Inferior parietal cortex (tissue), 1 donor: ENCODE results near the gene DTX2.
"Not testable (repeated sequence)": the region's sequence is repeated elsewhere in the genome, so short reads cannot be mapped to it uniquely, and the experiment has no call there.

Source experiments
- DNase-seq: peaks from one replicate; pipeline ENCODE4 v3.0.0-alpha.2; 2016; ENCODE audit errors: extremely low spot score

Gene DTX2

DNA sequence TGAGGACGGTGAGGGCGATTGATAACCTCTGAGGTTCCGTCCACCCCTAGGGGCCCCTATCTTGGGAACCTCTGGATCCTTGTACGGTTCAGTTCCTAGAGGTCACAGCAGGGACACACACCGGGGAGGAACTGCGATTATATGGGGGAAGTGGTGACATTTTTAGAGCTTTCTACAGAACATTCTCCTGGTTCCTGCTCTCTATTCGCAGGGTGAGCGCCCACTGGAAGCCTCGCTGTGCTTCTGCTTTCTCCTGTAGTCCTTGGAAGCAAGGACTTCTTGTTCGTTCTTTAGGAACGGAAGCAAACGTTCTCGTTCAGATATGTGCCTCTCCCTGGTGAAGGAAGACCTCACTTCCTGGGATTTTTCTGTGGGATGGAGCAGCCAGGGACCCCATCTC, 26.5 kb downstream of the DTX2 start:
- not testable (repeated sequence) for DNase-seq

GRCh38 chr7:76492139-76492538, 30.6 kb downstream of the DTX2 start:
- not testable (repeated sequence) for DNase-seq

DNA sequence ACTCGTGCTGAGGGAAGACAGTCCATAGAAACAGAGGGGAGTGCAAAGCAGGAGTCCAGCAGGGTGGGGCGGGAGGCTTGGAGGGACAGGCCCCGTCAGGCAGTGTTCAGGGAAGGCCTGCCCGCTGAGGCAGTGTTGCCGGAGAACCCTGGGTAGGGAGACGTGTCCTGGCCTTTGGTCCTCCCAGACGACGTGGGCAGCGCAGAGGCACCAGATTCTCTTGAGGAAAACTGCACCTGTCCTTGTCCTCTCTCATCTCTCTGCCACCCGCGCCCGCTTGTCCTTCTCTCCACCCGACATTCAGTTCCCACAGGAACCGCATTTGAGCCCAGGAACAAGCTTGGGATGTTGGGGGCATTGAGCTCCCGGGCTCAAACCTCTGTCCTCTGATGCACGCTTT, 34.2 kb downstream of the DTX2 start:
- DNase-seq: not testable (repeated sequence)

DNA sequence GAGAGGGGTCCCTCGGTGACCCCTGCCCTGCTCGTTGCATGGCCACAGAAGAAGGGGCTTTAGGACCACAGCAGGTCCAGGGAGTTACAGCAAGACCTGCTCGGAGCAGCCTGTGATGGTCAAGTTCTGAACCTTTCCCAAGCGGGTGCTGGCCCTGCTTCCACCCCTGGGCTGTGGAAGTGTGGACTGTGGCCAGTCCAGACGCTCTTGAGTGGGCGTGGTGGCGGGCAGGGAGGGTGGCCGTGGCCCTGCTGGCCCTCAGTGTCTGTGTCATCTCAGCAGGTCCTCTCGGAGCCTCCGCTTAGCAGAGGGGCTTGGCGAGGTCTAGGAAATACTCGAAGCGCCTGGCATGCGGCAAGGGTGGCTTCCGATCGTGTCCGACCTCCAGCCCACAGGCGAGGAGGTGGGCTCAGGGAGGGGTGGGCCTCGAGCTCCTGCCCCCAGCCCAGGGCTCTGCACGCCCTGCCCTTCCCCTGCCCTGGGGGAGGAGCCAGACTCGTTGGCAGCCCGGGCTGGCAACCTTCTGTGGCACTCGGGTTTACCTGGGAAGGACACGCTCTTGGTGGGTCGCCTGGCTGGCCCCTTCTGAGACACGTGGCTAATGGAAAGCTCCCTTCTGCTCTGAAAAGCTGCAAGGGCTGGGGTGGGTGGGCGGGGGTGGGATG, 36.5 kb downstream of the DTX2 start:
- DNase-seq: not testable (repeated sequence)

DNA sequence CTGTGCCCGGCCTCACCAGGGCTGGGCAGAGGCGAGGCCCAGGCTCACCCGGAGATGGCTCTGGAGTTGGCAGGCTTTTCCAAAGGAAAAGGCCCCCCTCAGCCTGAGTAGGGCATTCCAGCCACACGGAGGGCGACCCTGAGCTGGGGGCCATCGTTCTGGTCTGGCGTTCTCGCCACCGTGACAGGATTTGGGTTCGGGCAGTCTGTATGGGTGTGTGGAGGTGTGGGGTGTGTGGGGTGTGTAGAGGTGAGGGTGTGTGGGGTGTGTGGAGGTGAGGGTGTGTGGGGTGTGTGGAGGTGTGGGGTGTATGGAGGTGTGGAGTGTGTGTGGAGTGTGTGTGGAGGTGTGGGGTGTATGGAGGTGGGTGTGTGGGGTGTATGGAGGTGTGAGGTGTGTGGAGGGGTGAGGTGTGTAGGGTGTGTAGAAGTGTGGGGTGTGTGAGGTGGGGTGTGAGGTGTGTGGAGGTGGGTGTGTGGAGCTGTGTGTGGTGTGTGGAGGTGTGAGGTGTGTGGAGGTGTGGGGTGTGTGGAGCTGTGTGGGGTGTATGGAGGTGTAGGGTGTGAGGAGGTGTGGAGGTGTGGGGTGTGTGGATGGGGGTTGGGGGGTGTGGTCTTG, 37.2 kb downstream of the DTX2 start:
- DNase-seq: not testable (repeated sequence)

DNA sequence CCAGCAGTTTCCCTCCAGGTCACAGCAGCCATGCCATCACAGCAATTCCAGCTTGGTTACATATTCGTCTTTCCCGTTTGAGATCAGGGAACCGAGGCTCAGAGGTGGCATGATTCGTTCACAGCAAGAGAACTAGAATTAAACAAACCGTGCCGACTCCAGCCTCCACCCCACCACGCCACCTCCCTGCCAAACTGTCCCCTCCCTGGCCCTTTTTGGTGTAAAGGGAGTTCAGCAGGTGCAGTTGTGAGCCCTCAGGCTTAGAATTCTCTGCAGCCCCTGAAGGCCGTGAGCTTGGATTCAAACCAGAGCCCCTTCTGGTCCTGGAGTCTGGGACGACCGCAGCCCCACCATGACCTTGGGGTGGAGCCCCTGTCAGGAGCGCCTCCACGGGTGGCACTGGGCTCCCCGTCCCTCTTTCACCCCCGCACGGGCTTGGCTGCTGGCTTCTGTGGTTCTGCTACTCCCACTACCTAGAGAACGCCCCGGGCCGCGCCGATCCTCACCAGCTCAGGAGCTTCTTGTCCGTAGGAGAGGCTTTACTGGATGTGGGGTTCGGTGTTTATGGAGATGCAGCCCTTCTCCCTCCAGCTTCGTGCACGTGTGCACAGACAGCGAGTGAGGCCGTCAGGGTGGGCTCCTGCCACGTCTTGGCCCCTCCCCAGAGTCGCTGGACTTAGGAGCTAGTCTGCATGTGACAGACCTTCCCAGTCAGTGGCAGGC, 37.9 kb downstream of the DTX2 start:
- not testable (repeated sequence) for DNase-seq

DNA sequence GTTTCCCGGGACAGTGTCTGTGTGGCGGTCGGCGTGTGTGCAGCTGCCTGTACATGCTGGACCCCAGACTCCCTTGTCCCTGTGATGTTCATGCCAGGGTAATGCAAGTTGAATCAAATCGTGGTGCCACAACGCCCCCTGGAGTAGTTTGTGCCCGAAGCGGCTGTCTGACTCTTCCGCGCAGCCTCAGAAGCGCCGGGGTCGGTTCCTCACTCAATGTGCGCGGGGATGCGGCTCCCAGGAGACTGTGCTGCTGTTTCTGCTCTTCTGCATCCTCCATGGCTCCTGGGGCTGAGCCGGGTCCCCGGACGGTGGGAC, 38.4 kb downstream of the DTX2 start:
- DNase-seq: not testable (repeated sequence)

DNA sequence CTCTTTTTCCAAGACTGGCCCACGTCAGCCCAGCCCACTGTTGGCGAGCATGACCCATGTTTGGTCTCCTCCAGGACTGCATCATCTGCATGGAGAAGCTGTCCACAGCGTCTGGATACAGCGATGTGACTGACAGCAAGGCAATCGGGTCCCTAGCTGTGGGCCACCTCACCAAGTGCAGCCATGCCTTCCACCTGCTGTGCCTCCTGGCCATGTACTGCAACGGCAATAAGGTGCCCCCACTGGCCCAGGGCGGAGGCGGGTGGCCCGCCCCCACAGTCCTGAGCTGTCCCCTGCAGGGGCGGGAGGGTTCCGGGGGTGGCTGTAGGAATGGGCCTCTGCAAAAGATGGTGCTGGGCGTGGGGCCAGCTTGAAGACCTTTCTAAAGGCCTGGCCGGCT, 40.7 kb downstream of the DTX2 start:
- not testable (repeated sequence) for DNase-seq

DNA sequence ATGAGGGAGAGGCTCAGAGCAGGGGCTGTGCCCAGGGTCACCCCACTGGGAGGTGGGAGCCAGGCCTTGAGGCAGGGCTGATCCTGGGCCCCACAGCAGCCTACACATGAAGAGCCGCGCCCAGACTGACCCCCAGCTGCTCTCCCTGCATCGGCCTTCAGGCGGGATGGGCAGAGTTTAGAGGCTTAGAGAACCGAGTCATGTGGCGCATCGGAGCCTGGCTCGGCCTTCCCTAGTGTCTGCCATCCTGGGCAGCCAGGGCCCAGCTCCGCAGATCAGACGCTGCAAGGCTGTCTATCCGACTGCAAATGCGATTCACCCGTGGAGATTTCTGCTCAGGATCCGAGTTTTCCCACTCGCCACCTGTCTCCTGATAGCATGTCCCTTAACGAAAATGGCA, 41.3 kb downstream of the DTX2 start:
- not testable (repeated sequence) for DNase-seq

DNA sequence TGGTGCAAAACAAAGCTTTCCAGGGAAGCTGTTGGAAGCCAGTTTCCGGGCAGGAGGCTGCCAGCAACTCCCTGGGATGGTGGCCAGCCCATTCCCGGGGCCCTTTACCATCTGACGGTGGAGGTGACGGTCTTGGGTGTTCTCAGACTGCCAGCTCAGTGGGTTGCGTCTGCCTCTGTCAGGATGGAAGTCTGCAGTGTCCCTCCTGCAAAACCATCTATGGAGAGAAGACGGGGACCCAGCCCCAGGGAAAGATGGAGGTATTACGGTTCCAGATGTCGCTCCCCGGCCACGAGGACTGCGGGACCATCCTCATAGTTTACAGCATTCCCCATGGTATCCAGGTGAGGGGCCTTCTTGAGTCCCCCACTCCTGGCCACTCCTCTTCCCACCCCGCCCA, 41.7 kb downstream of the DTX2 start:
- DNase-seq: not testable (repeated sequence)

- not testable (repeated sequence) for DNase-seq
Measured at GRCh38 chr7:76504351-76505167, 43.0 kb downstream of the DTX2 start.

- no peak for DNase-seq
Measured at GRCh38 chr7:76505168-76506080, 43.9 kb downstream of the DTX2 start.

GRCh38 chr7:76506081-76506440, 44.6 kb downstream of the DTX2 start:
- no peak for DNase-seq

GRCh38 chr7:76506643-76507042, 45.1 kb downstream of the DTX2 start:
- not testable (repeated sequence) for DNase-seq

DNA sequence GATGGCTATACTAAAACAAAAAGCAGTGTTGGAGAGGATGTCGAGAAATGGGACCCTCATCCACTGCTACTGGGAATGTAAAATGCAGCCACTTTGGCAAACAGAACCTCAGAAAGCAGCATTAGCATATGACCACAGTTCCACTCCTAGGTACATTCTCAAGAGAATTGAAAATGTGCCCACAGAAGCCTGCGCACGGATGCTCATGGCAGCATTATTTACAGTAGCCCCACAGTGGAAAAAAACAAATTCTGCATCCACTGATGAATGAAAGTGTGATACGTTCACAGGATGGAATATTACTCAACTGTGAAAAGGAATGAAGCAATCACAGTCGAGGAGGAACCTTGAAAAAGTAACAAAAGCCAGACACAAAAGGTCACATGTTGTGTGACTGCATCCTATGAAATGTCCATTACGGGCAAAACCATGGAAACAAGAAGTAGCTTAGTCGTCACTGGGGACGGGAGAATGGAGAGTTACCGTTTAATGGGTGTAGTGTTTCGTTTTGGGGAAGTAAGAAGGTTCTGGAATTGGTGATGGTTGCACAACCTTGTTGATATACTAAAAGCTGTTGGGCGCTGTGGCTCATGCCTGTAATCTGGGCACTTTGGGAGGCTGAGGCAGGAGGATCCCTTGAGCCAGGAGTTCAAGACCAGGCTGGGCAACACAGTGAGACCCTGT, 46.4 kb downstream of the DTX2 start:
- DNase-seq: no peak

GRCh38 chr7:76509931-76510877, 48.7 kb downstream of the DTX2 start, which contains the start of gene UPK3B:
Gene UPK3B (plus strand): TSS chr7:76510552. CDS start chr7:76510653, 101 bp downstream.
- no peak for DNase-seq

DNA sequence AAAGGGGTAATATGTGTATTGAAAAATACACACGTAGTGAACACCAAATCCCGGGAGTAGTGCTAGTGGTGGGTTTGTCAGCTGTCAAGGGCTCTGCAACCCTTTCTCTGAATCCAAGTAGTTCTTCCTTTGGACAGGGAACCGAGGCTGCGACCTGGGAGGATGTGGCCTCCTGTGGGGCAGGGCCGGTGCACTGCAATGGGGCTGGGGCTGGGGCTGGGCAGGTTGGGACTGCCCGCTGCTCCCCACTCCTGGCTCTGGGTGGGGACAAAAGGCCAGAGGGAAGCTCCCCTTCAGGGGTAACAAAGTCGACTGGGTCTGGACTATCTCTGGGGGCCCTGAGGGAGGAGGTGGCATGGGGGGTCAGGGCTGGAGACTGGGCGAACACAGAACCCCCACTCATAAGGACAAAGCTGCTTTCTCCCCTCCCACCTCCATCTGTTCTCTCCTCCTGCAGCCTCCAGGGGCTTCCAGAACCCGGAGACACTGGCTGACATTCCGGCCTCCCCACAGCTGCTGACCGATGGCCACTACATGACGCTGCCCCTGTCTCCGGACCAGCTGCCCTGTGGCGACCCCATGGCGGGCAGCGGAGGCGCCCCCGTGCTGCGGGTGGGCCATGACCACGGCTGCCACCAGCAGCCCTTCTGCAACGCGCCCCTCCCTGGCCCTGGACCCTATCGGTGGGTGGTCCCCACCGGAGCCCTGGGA, 49.8 kb downstream of the DTX2 start:
- DNase-seq: not testable (repeated sequence)
